H1 (cell line): ENCODE measurements around the gene C1GALT1.

Experiments used
- CBX5 ChIP-seq: fragments of 300-800, 300-1000 bp; sonication (generic); IDR thresholded peaks from 2 replicates; pipeline ENCODE4 v1.7.1; 2016; ENCODE audit warnings: antibody characterized with exemption, low read length, low read depth
- EZH2 ChIP-seq: fragments of 200-600 bp; sonication (generic); IDR thresholded peaks from 2 replicates; pipeline ENCODE4 v1.7.1; 2012; ENCODE audit warnings: low read depth, mild to moderate bottlenecking, moderate library complexity, low read length, inconsistent platforms; ENCODE audit not compliant: severe bottlenecking
- POLR2A ChIP-seq, 2 experiments: IDR thresholded peaks; 1 replicate in 1 of 2; 2 replicates in 1 of 2; pipeline ENCODE4 v1.6.1; 2011; ENCODE audit warnings: low read depth in 2 of 2, low read length in 2 of 2, mild to moderate bottlenecking in 2 of 2; ENCODE audit errors: control extremely low read depth in 1 of 2
- POLR2AphosphoS5 ChIP-seq: IDR thresholded peaks from 2 replicates; pipeline ENCODE4 v1.6.1; 2011; ENCODE audit warnings: low read depth, low read length
- RAD21 ChIP-seq, 2 experiments: IDR thresholded peaks in 1 of 2; conservative IDR thresholded peaks in 1 of 2; 2 replicates each; pipeline ENCODE4 v1.6.1; 2011; ENCODE audit warnings: low read depth in 2 of 2, low read length in 2 of 2, improper control_type of control experiment in 1 of 2, inconsistent platforms in 1 of 2, mild to moderate bottlenecking in 1 of 2, moderate library complexity in 1 of 2
- SIX5 ChIP-seq: IDR thresholded peaks from 2 replicates; pipeline ENCODE4 v1.6.1; 2011; ENCODE audit warnings: mild to moderate bottlenecking, low read depth, low read length
- ZNF274 ChIP-seq: IDR thresholded peaks from 2 replicates; pipeline ENCODE4 v1.7.0; 2012; ENCODE audit warnings: low read length, borderline replicate concordance; ENCODE audit errors: extremely low read depth
- TF ChIP-seq, protein P1 (sequence below), 3 experiments: IDR thresholded peaks; 1 replicate in 2 of 3; 2 replicates in 1 of 3; pipeline versions ENCODE4 v1.5.1 to v1.6.1; 2011; ENCODE audit warnings: low read length in 3 of 3, mild to moderate bottlenecking in 3 of 3, inconsistent platforms in 2 of 3, low read depth in 1 of 3, moderate library complexity in 1 of 3; ENCODE audit not compliant: insufficient read depth in 1 of 3; ENCODE audit errors: control extremely low read depth in 1 of 3

DNA sequence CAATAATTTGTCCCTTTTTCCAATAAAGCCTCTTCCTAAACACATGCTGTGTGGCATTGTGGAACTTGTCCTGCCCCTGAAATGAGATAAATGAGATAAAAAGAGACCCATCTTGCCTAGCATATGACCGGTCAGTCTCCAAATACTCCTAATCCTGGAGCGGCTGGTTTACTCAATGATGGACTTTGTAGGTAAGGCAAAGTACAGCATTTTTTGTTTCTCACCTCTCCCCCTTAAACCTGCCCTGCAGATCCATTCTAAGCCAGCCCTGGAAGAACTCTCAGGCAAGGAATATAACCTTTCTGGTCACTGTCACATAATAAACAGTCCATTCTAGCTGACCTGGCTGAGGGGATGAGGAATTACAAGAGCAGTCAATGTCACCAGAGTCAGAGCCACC is 110.7 kb downstream of the C1GALT1 start:
- TF ChIP-seq, protein P1, sequence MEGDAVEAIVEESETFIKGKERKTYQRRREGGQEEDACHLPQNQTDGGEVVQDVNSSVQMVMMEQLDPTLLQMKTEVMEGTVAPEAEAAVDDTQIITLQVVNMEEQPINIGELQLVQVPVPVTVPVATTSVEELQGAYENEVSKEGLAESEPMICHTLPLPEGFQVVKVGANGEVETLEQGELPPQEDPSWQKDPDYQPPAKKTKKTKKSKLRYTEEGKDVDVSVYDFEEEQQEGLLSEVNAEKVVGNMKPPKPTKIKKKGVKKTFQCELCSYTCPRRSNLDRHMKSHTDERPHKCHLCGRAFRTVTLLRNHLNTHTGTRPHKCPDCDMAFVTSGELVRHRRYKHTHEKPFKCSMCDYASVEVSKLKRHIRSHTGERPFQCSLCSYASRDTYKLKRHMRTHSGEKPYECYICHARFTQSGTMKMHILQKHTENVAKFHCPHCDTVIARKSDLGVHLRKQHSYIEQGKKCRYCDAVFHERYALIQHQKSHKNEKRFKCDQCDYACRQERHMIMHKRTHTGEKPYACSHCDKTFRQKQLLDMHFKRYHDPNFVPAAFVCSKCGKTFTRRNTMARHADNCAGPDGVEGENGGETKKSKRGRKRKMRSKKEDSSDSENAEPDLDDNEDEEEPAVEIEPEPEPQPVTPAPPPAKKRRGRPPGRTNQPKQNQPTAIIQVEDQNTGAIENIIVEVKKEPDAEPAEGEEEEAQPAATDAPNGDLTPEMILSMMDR (IDR thresholded peaks at IDR 0.05; ENCODE audit: control extremely low read depth in 1 of 3, insufficient read depth in 1 of 3, low read depth in 1 of 3, low read length in 3 of 3) = no peak
- no peak for TF ChIP-seq POLR2AphosphoS5
- no peak for TF ChIP-seq POLR2A (IDR thresholded peaks at IDR 0.05; ENCODE audit: control extremely low read depth in 1 of 2, low read depth in 2 of 2, low read length in 2 of 2)
- no peak for TF ChIP-seq EZH2
- TF ChIP-seq ZNF274 = no peak
- TF ChIP-seq SIX5 = no peak
- no peak for TF ChIP-seq RAD21 (IDR thresholded peaks at IDR 0.05 in 1 of 2, conservative IDR thresholded peaks at IDR 0.05 in 1 of 2; ENCODE audit: low read depth in 2 of 2, low read length in 2 of 2)
- no peak for TF ChIP-seq CBX5
